AG04450 (cell line): ENCODE data around the gene TBC1D14. TPM values are rescaled to one million over a fixed set of nuclear protein-coding genes. Genes with fewer than 3 reads are reported as not detected.

Experiments
- CTCF ChIA-PET: fragments of 300-600, 350-600 bp; formaldehyde crosslinking; extraction: SDS; loops from one replicate; lab custom pipeline; 2022; ENCODE audit warnings: antibody characterized with exemption, inconsistent platforms; lab: Charles Lee
- POLR2A ChIA-PET: fragments of 350-600 bp; formaldehyde crosslinking; extraction: SDS; loops from one replicate; lab custom pipeline; 2021; ENCODE audit warnings: antibody characterized with exemption, inconsistent platforms; lab: Yijun Ruan, JAX
- DNase-seq: peaks from one replicate; pipeline ENCODE4 v3.0.0-alpha.2; 2011; ENCODE audit warnings: low read depth, low spot score
- H3K27ac ChIP-seq: one replicate; pipeline ENCODE4 v1.5.1; 2012; ENCODE audit warnings: low read depth, low read length, control low read depth
- H3K27me3 ChIP-seq: one replicate; pipeline ENCODE4 v1.6.0; 2012; ENCODE audit warnings: low read length; ENCODE audit not compliant: control insufficient read depth, insufficient read depth
- H3K4me3 ChIP-seq: 2 replicates; pipeline ENCODE4 v1.5.1; 2011; ENCODE audit warnings: mild to moderate bottlenecking, low read depth, low read length, control low read depth
- H3K9me3 ChIP-seq: 2 replicates; pipeline ENCODE4 v1.5.1; 2012; ENCODE audit warnings: low read length; ENCODE audit not compliant: control insufficient read depth, insufficient read depth
- CTCF ChIP-seq: IDR thresholded peaks from 2 replicates; pipeline ENCODE4 v1.5.1; 2011; ENCODE audit warnings: low read depth, low read length, control low read depth, inconsistent platforms
- polyA plus RNA-seq: library from polyadenylated mRNA; depleted of rRNA; stranded (reverse); fragments of >200 nt; gene quantifications from 2 replicates; pipeline ENCODE4 v1.2.3, GENCODE V29; 2011

The TBC1D14 gene
- polyA plus RNA-seq, 1 experiment, result 46.3 TPM

GRCh38 chr4:6929812-6930464 is 20.3 kb downstream of the TBC1D14 start:
- no peaks in the 10 kb centered on the region for H3K27me3 ChIP-seq
- no peak overlapping the region for H3K4me3 ChIP-seq
- DNase-seq, result no peak
- no peak overlapping the region for H3K27ac ChIP-seq
- no peaks in the 10 kb centered on the region; the same call in 1 of the 2 replicates for H3K9me3 ChIP-seq
- CTCF ChIA-PET, result interaction anchor here (1.0 to 1.8 kb wide), 2 partner anchors 12 to 44 kb away, joined by 3 to 6 read pairs; no protein-coding TSS in a partner anchor
- POLR2A ChIA-PET, result no interaction called here
- TF ChIP-seq CTCF, result no peak

DNA sequence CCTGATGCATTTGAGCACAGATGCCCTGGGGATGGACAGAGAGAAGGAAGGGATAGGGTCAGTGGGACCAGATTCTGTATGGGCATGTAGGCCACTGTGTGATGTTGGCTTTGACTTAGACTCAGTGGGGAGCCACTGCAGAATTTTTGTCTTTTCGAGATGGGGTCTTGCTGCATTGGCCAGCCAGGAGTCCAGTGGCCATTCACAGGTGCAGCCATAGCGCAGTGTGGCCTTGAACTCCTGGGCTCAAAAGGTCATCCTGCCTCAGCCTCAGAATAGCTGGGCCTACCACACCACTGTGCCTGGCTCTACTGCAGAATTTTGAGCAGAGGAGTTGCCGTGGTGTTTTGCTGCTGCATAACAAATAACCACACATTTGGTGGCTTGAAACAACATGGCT is 22.8 kb downstream of the TBC1D14 start:
- ChIA-PET CTCF (no interaction called here), POLR2A (no interaction called here)
- Histone ChIP-seq H3K4me3 (no peak overlapping the region), H3K27ac (no peak overlapping the region), H3K27me3 (no peaks in the 10 kb centered on the region), H3K9me3 (no peaks in the 10 kb centered on the region)
- no peak for DNase-seq
- no peak for TF ChIP-seq CTCF

DNA sequence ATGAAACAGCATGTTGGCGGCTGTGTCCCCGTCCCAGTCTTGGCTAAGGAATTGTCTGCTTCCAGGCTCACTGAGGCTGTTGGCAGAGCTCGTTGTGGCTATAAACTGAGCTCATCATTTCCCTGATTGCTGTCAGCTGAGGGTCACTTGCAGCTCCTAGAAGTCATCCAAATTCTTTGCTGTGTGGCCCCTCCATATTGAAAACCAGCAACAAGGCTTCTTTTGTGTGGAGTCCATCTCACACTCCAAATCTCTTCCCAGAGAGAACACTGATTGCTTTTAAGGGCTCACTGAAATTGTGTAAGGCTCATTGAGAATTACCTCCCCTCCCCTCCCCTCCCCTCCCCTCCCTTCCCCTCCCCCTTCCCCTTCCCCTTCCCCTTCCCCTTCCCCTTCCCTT is 23.3 kb downstream of the TBC1D14 start:
- ChIA-PET CTCF (interaction anchor here (0.6 kb wide), 1 partner anchor 13 kb away, joined by 5 read pairs; no protein-coding TSS in a partner anchor), POLR2A (no interaction called here)
- DNase-seq, result no peak
- Histone ChIP-seq H3K27ac (no peak overlapping the region), H3K4me3 (no peak overlapping the region), H3K9me3 (no peaks in the 10 kb centered on the region), H3K27me3 (no peaks in the 10 kb centered on the region)
- no peak for TF ChIP-seq CTCF

DNA sequence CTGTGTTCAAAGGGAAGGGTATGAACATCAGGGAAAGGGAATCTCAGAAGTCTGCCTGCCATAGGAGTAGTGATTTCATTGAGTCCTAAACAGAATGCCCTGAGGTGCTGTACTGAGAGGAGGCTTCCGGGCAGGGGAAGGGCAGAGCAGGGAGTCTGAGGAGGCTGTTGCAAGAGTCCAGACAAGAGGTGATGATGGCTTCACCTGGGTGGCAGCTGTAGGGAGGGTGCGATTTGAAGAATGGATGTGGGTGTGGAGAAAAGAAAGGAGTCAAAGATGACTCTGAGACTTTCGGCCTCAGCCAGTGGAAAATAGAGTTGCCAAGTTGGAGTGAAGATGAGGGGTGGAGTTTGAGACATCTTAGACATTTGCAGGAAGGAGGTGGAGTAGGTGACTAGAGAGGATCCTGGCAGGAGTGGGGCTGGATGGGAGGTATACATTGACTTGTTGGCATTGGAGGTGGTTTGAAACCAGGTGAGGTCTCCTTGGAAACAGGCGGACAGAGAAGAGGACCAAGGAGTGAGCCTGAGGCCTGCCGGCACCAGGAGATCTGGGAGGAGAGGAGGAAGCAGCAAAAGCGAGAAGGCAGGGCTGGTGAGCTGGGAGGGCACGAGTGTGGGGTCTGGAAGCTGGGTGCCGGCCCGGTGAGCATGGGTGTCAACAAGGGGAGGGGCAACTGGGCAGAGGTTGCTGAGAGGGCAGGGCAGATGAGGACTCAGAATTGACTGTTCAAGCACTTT is 24.2 kb downstream of the TBC1D14 start:
- ChIA-PET CTCF (interaction anchor here (0.6 kb wide), 1 partner anchor 12 kb away, joined by 5 read pairs; no protein-coding TSS in a partner anchor), POLR2A (no interaction called here)
- Histone ChIP-seq H3K9me3 (no peaks in the 10 kb centered on the region), H3K27ac (no peak overlapping the region), H3K4me3 (no peak overlapping the region), H3K27me3 (no peaks in the 10 kb centered on the region)
- DNase-seq, result no peak
- no peak for TF ChIP-seq CTCF

- ChIA-PET CTCF (interaction anchor here (0.9 to 1.1 kb wide), 2 partner anchors 27 to 30 kb away, joined by 3 read pairs; no protein-coding TSS in a partner anchor), POLR2A (no interaction called here)
- no peak for DNase-seq
- Histone ChIP-seq H3K9me3 (no peaks in the 10 kb centered on the region), H3K4me3 (no peak overlapping the region), H3K27ac (no peak overlapping the region), H3K27me3 (no peaks in the 10 kb centered on the region)
- no peak for TF ChIP-seq CTCF
Observed at GRCh38 chr4:6935965-6936364, 26.3 kb downstream of the TBC1D14 start.
